Nephron progenitor cell (in vitro differentiated cells): ENCODE measurements around the gene NFIX.

Source experiments
- DNase-seq: peaks from one replicate; pipeline ENCODE4 v3.0.0; 2021
- H3K27ac Mint-ChIP-seq: 2 replicates; pipeline ENCODE4 v1.8.0; 2021; ENCODE audit warnings: mild to moderate bottlenecking, moderate library complexity, mixed read lengths
- H3K27me3 Mint-ChIP-seq: 2 replicates; pipeline ENCODE4 v1.8.0; 2021; ENCODE audit warnings: mild to moderate bottlenecking, low read depth, mixed read lengths; ENCODE audit not compliant: poor library complexity
- H3K36me3 Mint-ChIP-seq: 2 replicates; pipeline ENCODE4 v1.8.0; 2021; ENCODE audit warnings: low read depth, mixed read lengths
- H3K4me1 Mint-ChIP-seq: 2 replicates; pipeline ENCODE4 v1.8.0; 2021; ENCODE audit warnings: mixed read lengths
- H3K4me3 Mint-ChIP-seq: 2 replicates; pipeline ENCODE4 v1.8.0; 2021; ENCODE audit warnings: mild to moderate bottlenecking, moderate library complexity, mixed read lengths
- H3K9me3 Mint-ChIP-seq: 2 replicates; pipeline ENCODE4 v1.8.0; 2021; ENCODE audit warnings: mild to moderate bottlenecking, moderate library complexity, mixed read lengths
- TF ChIP-seq, protein P1 (sequence below): fragments of 200-600 bp; sonication (generic); IDR thresholded peaks from 2 replicates; pipeline ENCODE4 v1.5.0; 2021; ENCODE audit warnings: antibody characterized with exemption

The NFIX gene

DNA sequence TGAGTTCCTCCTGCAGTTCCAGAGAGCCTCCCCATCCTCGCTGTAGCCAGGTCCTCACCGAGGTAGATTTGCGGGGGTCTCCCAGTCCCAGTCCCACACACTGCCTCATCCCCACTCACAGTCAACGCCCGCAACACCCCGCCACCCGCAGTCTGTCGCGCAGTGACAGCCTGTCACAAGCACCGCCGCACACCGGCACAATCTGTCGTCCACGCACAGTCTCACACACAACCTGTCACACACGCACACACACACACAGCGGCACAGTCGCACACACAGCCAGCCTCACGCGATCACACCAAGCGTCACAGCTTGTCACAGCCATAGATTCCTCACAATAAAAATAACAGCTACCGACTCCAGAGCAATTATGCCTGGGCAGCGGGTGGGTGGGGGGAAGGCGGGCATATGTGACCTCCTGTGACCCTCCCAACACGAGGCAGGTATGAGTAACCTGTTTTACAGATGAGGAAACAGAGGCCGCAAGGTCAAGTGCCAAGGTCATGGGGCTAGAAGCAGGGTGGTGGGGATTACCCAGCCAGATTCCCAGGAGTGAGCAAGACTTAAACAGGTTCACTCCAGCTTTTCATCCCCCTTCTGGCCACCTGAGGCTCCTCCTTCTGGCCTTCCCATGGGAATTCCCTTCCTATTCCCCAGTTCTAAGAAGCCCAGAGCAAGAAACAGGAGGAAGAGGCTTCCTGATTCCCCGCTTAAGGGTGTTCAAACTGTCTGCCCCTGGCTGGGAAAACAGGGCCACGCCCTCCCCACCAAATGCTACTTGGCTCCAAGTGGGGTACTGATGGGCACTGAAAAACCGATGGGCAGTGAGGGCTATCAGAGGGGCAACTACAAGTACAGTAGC lies 13.9 kb downstream of the NFIX start:
- Mint-ChIP-seq H3K36me3 (no peaks in the 10 kb centered on the region), H3K4me3 (no peak overlapping the region), H3K27me3 (peaks cover 100% of the 10 kb centered on the region), H3K27ac (no peak overlapping the region), H3K9me3 (no peaks in the 10 kb centered on the region), H3K4me1 (peaks cover 5% of the 10 kb centered on the region)
- TF ChIP-seq, protein P1, sequence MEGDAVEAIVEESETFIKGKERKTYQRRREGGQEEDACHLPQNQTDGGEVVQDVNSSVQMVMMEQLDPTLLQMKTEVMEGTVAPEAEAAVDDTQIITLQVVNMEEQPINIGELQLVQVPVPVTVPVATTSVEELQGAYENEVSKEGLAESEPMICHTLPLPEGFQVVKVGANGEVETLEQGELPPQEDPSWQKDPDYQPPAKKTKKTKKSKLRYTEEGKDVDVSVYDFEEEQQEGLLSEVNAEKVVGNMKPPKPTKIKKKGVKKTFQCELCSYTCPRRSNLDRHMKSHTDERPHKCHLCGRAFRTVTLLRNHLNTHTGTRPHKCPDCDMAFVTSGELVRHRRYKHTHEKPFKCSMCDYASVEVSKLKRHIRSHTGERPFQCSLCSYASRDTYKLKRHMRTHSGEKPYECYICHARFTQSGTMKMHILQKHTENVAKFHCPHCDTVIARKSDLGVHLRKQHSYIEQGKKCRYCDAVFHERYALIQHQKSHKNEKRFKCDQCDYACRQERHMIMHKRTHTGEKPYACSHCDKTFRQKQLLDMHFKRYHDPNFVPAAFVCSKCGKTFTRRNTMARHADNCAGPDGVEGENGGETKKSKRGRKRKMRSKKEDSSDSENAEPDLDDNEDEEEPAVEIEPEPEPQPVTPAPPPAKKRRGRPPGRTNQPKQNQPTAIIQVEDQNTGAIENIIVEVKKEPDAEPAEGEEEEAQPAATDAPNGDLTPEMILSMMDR, result no peak
- DNase-seq, result no peak

DNA sequence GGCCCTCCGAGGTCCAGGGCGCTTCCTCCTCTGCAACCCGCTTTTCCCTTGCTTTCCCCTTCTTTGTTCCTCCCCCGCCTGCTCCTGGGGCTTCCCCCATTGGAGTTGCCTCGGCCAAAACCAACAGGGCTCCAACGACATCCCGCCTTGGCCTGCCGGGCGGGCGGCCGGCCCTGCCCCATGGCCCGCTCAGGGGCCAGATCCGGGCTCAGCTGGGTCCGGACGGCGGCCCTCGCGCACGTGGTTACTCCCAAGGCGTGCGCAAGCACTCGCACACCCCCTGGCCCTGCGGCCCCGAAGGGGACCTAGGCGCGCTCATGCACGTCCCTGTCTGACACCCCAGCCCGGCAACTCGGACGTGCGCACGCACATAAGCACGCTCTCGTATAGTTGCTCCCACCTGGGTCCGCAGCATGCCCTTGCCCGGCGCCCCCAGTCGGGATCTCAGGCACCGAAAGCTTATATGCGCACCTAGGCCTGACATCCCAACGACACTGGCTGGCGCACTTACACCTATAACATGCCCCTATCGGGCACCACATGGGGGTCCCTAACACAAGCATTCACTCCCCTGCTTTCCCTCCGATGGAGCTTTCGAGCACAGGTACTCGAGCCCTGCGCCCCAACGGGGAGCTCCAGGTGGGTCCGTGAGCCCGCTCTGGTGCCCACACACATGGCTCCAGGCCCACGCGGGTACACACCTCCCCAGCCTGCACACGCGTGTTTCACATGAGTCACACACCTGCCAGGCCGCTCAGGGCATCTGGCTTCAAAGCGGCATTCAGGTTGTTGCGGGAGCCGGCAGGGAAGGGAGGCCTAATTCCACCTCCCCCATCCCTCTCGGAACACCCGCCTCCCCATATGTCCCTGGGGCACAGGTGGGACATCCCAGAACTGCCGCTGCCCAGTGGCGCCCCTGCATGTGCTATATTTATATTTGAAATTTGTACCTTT lies 15.0 kb downstream of the NFIX start:
- peaks cover 100% of the 10 kb centered on the region for H3K27me3 Mint-ChIP-seq
- TF ChIP-seq, protein P1, result no peak
- no peak for DNase-seq
- no peak overlapping the region for H3K4me3 Mint-ChIP-seq
- no peaks in the 10 kb centered on the region for H3K9me3 Mint-ChIP-seq
- peaks cover 5% of the 10 kb centered on the region for H3K4me1 Mint-ChIP-seq
- no peaks in the 10 kb centered on the region for H3K36me3 Mint-ChIP-seq
- no peak overlapping the region for H3K27ac Mint-ChIP-seq

DNA sequence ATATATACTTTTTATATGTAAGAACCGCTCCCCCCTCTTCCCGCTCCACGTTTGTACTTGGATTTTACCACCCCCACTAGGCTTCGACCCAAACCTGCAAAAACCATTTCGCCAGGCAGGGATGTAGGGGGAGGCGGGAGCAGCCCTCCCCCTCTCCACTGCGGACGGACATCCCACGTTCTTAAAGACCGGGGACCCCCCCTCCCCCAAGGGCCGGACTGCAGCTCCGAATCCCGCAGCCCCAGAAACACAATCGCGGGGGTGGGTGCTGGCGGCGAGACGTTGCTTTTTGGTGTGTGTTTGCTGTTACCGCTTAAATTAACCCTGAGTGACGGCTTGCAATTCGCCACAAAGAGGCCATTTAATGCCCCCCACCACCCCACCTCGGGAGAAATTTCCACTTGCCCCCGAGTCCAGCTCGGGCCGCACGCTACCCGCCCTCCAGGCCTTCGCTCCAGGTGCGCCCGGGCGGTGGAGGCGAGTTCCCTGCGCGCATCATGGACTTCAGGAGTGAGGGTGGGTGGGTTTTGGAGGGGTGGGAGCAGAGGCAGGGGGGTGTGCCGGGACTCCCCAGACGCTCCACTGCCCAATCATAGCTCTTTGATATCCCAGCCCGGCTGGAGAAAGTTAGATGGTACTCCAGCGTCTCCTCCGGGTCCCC lies 15.8 kb downstream of the NFIX start:
- Mint-ChIP-seq H3K36me3 (no peaks in the 10 kb centered on the region), H3K9me3 (no peaks in the 10 kb centered on the region), H3K4me3 (no peak overlapping the region), H3K27ac (no peak overlapping the region), H3K27me3 (peaks cover 100% of the 10 kb centered on the region), H3K4me1 (peaks cover 5% of the 10 kb centered on the region)
- TF ChIP-seq, protein P1, result no peak
- no peak for DNase-seq

DNA sequence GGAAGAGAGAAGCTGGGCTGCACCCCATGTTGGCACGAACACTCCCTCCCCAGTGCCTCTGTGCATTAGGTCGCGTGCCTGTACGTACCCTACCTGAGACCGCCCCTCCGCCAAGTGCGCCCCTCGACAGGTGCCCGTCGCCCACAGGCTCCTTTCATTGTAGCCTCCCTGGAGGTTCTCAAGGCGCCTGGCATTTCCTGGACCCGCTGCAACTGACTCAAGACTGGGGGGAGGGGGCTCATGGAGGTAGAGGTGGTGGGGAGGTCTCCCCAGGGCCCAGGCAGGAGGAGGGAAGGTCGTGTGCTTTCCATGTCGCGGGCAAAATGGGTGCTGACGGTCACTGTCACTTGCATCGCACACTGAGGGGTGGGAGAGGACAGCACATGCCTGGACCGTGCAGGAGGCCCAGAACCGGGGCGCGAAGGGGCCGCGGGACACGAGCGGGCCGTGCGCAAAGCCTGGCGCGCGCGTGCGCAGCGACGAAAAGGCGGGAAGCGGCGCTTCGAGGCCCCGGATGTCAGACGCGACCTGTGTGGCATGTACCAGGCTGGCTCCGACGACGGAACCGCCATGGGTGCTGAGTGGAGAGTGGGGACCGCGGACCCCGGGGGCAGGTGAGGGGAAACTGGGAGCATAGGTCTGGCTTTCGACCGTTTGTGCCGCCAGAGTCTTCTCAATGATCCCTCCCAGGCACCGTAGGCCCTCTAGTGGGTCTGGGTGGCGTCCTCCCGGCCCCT lies 16.5 kb downstream of the NFIX start:
- Mint-ChIP-seq H3K4me1 (peaks cover 8% of the 10 kb centered on the region), H3K4me3 (no peak overlapping the region), H3K36me3 (no peaks in the 10 kb centered on the region), H3K27me3 (peaks cover 100% of the 10 kb centered on the region), H3K27ac (no peak overlapping the region), H3K9me3 (no peaks in the 10 kb centered on the region)
- no peak for DNase-seq
- TF ChIP-seq, protein P1, result no peak

DNA sequence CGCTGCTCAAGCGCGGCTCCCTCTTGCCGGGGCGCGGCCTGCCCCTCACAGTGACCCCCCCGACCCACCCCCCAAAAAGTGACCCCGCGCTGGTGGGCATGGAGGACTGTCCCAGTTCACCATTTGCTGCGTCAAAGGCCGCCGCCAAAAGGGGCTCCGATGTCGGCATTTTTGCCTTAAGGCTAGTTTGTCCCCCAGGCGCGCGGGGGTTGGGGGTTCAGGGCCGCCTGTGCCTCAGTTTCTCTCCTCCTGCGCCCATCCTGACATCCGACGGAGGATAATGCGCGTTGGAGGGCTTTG lies 17.1 kb downstream of the NFIX start:
- peaks cover 100% of the 10 kb centered on the region for H3K27me3 Mint-ChIP-seq
- H3K4me3 Mint-ChIP-seq, result no peak overlapping the region
- H3K27ac Mint-ChIP-seq, result no peak overlapping the region
- peaks cover 12% of the 10 kb centered on the region for H3K4me1 Mint-ChIP-seq
- TF ChIP-seq, protein P1, result no peak
- no peak for DNase-seq
- H3K36me3 Mint-ChIP-seq, result no peaks in the 10 kb centered on the region
- H3K9me3 Mint-ChIP-seq, result no peaks in the 10 kb centered on the region
